ENCODE data around the gene HSD3B7.

The HSD3B7 gene

DNA sequence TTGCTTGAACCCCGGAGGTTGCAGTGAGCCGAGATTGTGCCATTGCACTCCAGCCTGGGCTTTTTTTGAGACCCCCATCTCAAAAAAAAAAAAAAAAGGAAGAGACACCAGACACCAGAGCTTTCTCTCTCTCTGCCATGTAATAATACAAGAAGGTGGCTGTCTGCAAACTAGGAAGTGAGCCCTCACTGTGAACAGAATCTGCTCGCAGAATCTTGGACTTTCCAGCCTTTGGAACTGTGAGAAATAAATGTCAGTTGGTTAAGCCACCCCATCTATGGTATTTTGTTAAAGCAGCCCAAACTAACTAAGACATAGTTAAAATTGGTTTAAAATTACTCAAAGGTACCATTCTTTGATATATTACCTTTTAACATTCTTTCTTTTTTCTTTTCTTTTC is 35.5 kb downstream of the HSD3B7 start:
- TF ChIP-seq TAF1 (IDR thresholded peaks at IDR 0.05; ENCODE audit: borderline replicate concordance, insufficient read depth, low read length) (no peak), FOXP2 (optimal IDR thresholded peaks at IDR 0.05; ENCODE audit: borderline replicate concordance, extremely low read depth, extremely low read length, insufficient read depth) (no peak), POLR2AphosphoS5 (IDR thresholded peaks at IDR 0.05; ENCODE audit: low read depth, low read length) (no peak)

DNA sequence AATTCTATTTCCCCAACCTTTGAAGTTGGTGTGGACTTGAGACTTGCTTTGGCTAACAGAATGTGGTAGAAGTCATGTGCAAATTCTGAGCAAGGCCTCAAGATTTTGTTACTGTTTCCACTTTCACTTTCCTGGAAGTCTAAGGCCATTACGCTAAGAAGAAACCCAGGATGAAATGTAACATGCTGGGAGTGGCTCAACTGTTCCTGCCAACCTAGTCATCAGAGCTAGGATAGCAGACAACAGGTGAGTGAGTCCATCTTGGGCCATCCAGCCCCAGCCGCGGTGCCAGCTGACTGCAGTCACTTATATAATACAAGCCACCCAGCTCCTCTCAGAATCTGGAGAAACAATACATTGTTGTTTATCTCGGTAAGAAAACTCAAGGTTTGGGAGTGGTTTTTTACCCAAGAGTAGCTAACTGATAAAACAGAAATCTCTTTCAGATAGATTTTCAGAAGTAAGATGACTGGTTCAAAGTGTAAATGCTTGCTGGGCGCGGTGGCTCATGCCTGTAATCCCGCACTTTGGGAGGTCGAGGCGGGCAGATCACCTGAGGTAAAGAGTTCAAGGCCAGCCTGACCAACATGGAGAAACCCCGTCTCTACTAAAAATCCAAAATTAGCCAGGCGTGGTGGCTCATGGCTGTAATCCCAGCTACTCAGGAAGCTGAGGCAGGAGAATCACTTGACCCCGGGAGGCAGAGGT is 37.7 kb downstream of the HSD3B7 start:
- TF ChIP-seq TAF1 (IDR thresholded peaks at IDR 0.05; ENCODE audit: borderline replicate concordance, insufficient read depth, low read length), result no peak
- TF ChIP-seq, protein P1, sequence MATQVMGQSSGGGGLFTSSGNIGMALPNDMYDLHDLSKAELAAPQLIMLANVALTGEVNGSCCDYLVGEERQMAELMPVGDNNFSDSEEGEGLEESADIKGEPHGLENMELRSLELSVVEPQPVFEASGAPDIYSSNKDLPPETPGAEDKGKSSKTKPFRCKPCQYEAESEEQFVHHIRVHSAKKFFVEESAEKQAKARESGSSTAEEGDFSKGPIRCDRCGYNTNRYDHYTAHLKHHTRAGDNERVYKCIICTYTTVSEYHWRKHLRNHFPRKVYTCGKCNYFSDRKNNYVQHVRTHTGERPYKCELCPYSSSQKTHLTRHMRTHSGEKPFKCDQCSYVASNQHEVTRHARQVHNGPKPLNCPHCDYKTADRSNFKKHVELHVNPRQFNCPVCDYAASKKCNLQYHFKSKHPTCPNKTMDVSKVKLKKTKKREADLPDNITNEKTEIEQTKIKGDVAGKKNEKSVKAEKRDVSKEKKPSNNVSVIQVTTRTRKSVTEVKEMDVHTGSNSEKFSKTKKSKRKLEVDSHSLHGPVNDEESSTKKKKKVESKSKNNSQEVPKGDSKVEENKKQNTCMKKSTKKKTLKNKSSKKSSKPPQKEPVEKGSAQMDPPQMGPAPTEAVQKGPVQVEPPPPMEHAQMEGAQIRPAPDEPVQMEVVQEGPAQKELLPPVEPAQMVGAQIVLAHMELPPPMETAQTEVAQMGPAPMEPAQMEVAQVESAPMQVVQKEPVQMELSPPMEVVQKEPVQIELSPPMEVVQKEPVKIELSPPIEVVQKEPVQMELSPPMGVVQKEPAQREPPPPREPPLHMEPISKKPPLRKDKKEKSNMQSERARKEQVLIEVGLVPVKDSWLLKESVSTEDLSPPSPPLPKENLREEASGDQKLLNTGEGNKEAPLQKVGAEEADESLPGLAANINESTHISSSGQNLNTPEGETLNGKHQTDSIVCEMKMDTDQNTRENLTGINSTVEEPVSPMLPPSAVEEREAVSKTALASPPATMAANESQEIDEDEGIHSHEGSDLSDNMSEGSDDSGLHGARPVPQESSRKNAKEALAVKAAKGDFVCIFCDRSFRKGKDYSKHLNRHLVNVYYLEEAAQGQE (IDR thresholded peaks at IDR 0.05; ENCODE audit: insufficient read depth in 1 of 2, low read depth in 2 of 2, low read length in 2 of 2), result no peak
- no peak for TF ChIP-seq FOXP2 (optimal IDR thresholded peaks at IDR 0.05; ENCODE audit: borderline replicate concordance, extremely low read depth, extremely low read length, insufficient read depth)
- TF ChIP-seq SIN3A (IDR thresholded peaks at IDR 0.05; ENCODE audit: borderline replicate concordance, insufficient read depth, low read length), result no peak

DNA sequence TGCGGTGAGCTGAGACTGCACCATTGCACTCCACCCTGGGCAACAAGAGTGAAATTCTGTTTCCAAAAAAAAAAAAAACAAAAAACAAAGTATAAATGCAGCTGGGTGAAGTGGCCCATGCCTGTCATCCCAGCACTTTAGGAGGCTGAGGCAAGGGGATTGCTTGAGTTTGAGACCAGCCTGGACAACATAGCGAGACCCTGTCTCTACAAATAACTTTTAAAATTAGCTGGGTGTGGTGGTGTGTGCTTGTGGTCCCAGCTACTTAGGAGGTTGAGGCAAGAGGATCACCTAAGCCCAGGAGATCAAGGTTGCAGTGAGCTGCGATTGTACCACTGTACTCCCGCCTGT is 38.2 kb downstream of the HSD3B7 start:
- no peak for TF ChIP-seq POLR2AphosphoS5 (IDR thresholded peaks at IDR 0.05; ENCODE audit: low read depth, low read length)
- TF ChIP-seq SIN3A (IDR thresholded peaks at IDR 0.05; ENCODE audit: borderline replicate concordance, insufficient read depth, low read length), result no peak
- TF ChIP-seq TAF1 (IDR thresholded peaks at IDR 0.05; ENCODE audit: borderline replicate concordance, insufficient read depth, low read length), result no peak
- no peak for TF ChIP-seq FOXP2 (optimal IDR thresholded peaks at IDR 0.05; ENCODE audit: borderline replicate concordance, extremely low read depth, extremely low read length, insufficient read depth)
- TF ChIP-seq, protein P1 (IDR thresholded peaks at IDR 0.05; ENCODE audit: insufficient read depth in 1 of 2, low read depth in 2 of 2, low read length in 2 of 2), result no peak

DNA sequence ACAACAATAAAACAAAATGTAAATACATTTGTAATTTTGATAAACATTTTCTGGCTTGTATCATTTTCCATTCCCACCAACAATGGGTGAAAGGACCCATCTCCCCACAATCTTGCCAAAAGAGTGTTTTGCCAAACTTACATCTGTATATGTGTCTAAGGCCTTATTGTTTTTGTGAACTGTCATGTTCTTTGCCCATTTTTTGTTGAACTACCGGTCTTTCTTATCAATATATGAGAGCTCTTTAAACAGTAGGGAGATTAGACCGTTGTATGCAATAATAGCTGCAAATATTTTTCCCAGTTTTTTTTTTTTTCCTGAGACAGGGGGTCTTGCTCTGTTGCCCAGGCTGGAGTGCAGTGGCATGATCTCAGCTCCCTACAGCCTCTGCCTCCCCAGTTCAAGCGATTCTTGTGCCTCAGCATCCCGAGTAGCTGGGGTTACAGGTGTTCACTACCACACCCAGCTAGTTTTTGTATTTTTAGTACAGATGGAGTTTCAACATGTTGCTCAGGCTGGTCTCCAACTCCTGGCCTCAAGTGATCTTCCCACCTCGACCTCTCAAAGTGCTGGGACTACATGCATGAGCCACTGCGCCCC is 38.7 kb downstream of the HSD3B7 start:
- no peak for TF ChIP-seq FOXP2 (optimal IDR thresholded peaks at IDR 0.05; ENCODE audit: borderline replicate concordance, extremely low read depth, extremely low read length, insufficient read depth)
- no peak for TF ChIP-seq TAF1 (IDR thresholded peaks at IDR 0.05; ENCODE audit: borderline replicate concordance, insufficient read depth, low read length)
- TF ChIP-seq SIN3A (IDR thresholded peaks at IDR 0.05; ENCODE audit: borderline replicate concordance, insufficient read depth, low read length), result no peak

DNA sequence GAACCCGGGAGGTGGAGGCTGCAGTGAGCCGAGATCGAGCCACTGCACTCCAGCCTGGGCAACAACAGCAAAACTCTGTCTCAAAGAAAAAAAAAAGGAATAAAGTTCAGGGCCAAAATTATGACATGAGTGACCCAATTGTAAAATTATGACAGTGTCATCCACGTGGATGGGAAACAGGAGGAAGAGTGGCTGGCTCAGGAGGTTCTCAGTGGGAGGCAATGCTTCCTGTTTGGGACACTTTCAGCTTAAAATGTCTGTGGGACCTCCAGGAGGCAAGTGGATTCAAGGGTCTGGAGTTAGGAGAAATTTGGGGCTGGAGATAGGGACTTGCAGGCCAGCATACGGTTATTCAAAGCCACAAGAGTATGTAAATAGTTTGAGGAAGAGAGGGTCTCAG is 40.3 kb downstream of the HSD3B7 start:
- TF ChIP-seq TAF1 (IDR thresholded peaks at IDR 0.05; ENCODE audit: borderline replicate concordance, insufficient read depth, low read length) (no peak), POLR2AphosphoS5 (IDR thresholded peaks at IDR 0.05; ENCODE audit: low read depth, low read length) (no peak), FOXP2 (optimal IDR thresholded peaks at IDR 0.05; ENCODE audit: borderline replicate concordance, extremely low read depth, extremely low read length, insufficient read depth) (no peak), SIN3A (IDR thresholded peaks at IDR 0.05; ENCODE audit: borderline replicate concordance, insufficient read depth, low read length) (no peak)
- TF ChIP-seq, protein P1 (IDR thresholded peaks at IDR 0.05; ENCODE audit: insufficient read depth in 1 of 2, low read depth in 2 of 2, low read length in 2 of 2), result no peak

DNA sequence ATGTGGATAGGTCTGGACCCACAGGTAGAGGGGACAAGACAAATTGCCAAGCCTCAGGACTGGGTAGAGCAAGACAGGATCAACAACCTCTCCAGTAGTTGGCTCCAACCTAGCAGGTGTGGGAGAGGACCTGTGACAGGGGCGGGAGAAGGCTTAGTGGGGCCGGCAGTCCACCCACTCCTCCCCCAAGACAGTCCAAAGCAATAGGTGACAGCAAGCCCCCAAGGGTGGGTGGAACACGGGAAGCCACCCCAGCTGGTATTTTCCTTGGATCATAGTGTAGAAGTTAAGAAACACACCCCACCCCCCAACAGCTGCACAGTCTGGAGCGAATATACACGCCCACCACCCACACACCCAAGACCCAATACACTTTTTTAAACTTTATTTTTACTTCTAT is 44.3 kb downstream of the HSD3B7 start:
- TF ChIP-seq POLR2AphosphoS5 (IDR thresholded peaks at IDR 0.05; ENCODE audit: low read depth, low read length) (no peak), TAF1 (IDR thresholded peaks at IDR 0.05; ENCODE audit: borderline replicate concordance, insufficient read depth, low read length) (no peak), SIN3A (IDR thresholded peaks at IDR 0.05; ENCODE audit: borderline replicate concordance, insufficient read depth, low read length) (no peak), FOXP2 (optimal IDR thresholded peaks at IDR 0.05; ENCODE audit: borderline replicate concordance, extremely low read depth, extremely low read length, insufficient read depth) (no peak)
- TF ChIP-seq, protein P1 (IDR thresholded peaks at IDR 0.05; ENCODE audit: insufficient read depth in 1 of 2, low read depth in 2 of 2, low read length in 2 of 2), result no peak

Data from PFSK-1 (cell line).